IPS-11a (cell line): Measurements from ENCODE around the gene TCERG1L.
"Not testable (repeated sequence)": the region's sequence is repeated elsewhere in the genome, so short reads cannot be mapped to it uniquely, and the experiment has no call there.

ENCODE experiments used
- H3K4me3 ChIP-seq: one replicate; pipeline ENCODE4 v1.5.1; 2013; ENCODE audit warnings: low read depth, low read length, control low read depth

TCERG1L gene

GRCh38 chr10:131149586-131149985 is 161.9 kb downstream of the TCERG1L start:
- H3K4me3 ChIP-seq, result no peak overlapping the region

- no peak overlapping the region for H3K4me3 ChIP-seq
These were observed 162.4 kb downstream of the TCERG1L start for GRCh38 chr10:131149111-131149510.

- H3K4me3 ChIP-seq, result no peak overlapping the region
These were observed 163.3 kb downstream of the TCERG1L start for GRCh38 chr10:131148270-131148669.

- no peak overlapping the region for H3K4me3 ChIP-seq
These were observed 164.1 kb downstream of the TCERG1L start for GRCh38 chr10:131147301-131147975.

GRCh38 chr10:131146790-131147189 is 164.7 kb downstream of the TCERG1L start:
- no peak overlapping the region for H3K4me3 ChIP-seq

GRCh38 chr10:131145756-131146155 is 165.8 kb downstream of the TCERG1L start:
- H3K4me3 ChIP-seq, result no peak overlapping the region

GRCh38 chr10:131144711-131145375 is 166.7 kb downstream of the TCERG1L start:
- no peak overlapping the region for H3K4me3 ChIP-seq

- no peak overlapping the region for H3K4me3 ChIP-seq
These were observed 167.3 kb downstream of the TCERG1L start for GRCh38 chr10:131144196-131144595.

- no peak overlapping the region for H3K4me3 ChIP-seq
These were observed 167.9 kb downstream of the TCERG1L start for GRCh38 chr10:131143425-131144165.

GRCh38 chr10:131142517-131143380 is 168.8 kb downstream of the TCERG1L start:
- H3K4me3 ChIP-seq, result no peak overlapping the region

- no peak overlapping the region for H3K4me3 ChIP-seq
These were observed 169.6 kb downstream of the TCERG1L start for GRCh38 chr10:131141645-131142516.

GRCh38 chr10:131141207-131141606 is 170.3 kb downstream of the TCERG1L start:
- H3K4me3 ChIP-seq, result no peak overlapping the region

GRCh38 chr10:131140606-131141005 is 170.9 kb downstream of the TCERG1L start:
- H3K4me3 ChIP-seq, result no peak overlapping the region

GRCh38 chr10:131137223-131137622 is 174.3 kb downstream of the TCERG1L start:
- no peak overlapping the region for H3K4me3 ChIP-seq

GRCh38 chr10:131136336-131136735 is 175.2 kb downstream of the TCERG1L start:
- H3K4me3 ChIP-seq, result not testable (repeated sequence)

- H3K4me3 ChIP-seq, result no peak overlapping the region
These were observed 175.8 kb downstream of the TCERG1L start for GRCh38 chr10:131135716-131136115.

- H3K4me3 ChIP-seq, result no peak overlapping the region
These were observed 176.9 kb downstream of the TCERG1L start for GRCh38 chr10:131134651-131135050.

GRCh38 chr10:131134001-131134576 is 177.4 kb downstream of the TCERG1L start:
- no peak overlapping the region for H3K4me3 ChIP-seq

- H3K4me3 ChIP-seq, result no peak overlapping the region
These were observed 178.8 kb downstream of the TCERG1L start for GRCh38 chr10:131132681-131133080.
